Measurements from ENCODE around the gene ZNF219. TPM values are rescaled to one million over a fixed set of nuclear protein-coding genes. Genes with fewer than 3 reads are reported as not detected.

ZNF219 gene
- 1.5 and 5.1 TPM in 2 replicates for total RNA-seq

DNA sequence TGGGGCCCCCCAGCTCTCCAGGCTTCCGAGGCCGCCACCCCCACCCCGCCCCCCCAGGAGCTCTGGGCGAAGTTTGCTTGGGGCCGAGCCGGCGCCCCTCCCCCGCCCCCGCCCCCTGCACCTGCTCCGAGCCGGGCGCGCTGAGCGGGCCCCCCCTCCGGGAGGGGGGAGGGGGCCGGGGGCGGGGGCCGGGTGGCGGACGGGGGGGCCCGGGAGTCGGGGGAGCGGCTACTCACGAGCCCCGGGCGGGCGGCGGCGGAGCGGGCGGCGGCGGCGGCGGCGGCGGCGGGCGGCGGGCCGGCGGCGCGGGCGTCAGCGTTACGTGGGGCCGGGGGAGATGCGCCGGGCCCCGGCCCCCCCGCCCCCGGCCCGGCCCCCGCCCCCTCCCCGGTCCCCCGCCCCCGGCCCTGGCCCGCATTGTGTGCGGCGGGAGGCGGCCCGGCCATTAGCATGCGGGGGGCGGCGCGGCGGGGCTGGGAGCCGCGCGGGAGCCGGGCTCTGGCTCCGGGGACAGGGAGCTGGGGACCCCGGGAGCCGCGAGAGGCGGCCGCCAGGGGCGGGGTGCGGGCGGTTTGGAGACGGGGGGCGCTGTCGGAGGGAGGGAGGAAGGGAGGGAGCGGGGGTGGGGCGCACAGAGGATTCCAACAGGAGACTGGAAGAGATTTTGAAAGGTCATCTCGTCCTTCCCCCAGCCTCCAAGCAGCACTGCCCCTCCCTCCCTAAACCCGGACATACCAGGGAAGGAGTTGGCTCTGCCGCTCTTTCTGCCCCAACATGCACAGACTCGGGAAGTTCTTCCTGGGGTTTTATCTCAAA is at the start of gene ZNF219:
Gene ZNF219 (minus strand): TSS at position 580 of the 816 bp plus-strand sequence. CDS start 5,064 bp downstream, outside the sequence.

GRCh38 chr14:21100931-21101330 is 2.5 kb upstream of the ZNF219 start, which contains the start of gene TMEM253:
TSS of gene TMEM253 (plus strand) at chr14:21101066. CDS start at chr14:21101344, 278 bp downstream.

GRCh38 chr14:21070083-21070609 is 28.3 kb downstream of the ZNF219 start, which contains the start of gene ARHGEF40:
TSS of gene ARHGEF40 (plus strand) at chr14:21070304. CDS start at chr14:21070397, 93 bp downstream.

DNA sequence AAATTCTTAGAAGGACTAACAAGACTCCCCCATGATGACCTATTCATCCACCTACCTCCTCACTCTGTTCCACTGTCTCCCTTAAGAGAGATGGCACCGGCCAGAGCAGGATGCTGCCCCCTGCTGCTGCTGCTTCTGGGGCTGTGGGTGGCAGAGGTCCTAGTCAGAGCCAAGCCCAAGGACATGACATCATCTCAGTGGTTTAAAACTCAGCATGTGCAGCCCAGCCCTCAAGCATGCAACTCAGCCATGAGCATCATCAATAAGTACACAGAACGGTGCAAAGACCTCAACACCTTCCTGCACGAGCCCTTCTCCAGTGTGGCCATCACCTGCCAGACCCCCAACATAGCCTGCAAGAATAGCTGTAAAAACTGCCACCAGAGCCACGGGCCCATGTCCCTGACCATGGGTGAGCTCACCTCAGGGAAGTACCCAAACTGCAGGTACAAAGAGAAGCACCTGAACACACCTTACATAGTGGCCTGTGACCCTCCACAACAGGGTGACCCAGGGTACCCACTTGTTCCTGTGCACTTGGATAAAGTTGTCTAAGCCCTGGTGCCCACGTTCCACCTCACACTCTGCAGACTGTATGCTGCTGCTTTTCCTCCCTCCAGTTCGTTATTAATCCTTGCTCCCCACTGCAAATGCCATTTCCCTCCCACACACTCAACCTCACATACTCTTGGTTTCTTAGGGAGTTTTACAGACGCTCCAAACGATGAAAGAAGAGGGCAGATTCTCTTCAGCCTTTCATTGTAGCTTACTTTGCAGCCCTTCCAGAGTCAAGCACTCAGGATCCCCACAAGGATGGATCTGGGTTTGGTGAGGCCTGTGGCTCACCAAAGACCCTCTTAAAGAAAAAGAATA is 40.4 kb downstream of the ZNF219 start, which contains the start of gene RNASE8:
Gene RNASE8 (plus strand): TSS at position 20 of the 873 bp plus-strand sequence. CDS start 71 bp downstream, at position 91.

GRCh38 chr14:21041676-21042433 is 56.6 kb downstream of the ZNF219 start, which contains the start of gene RNASE7:
TSS of gene RNASE7 (plus strand) at chr14:21042362. CDS start at chr14:21042993, 631 bp downstream.

Other genes with a start within 250 kb of the ZNF219 start
- gene RNASE3, start 207.3 kb downstream of the ZNF219 start, total RNA-seq: not detected in 2 replicates
- gene RNASE2, start 143.2 kb downstream of the ZNF219 start, total RNA-seq: not detected in 2 replicates
- gene METTL17, start 108.7 kb downstream of the ZNF219 start, total RNA-seq: 42.5 and 59.8 TPM in 2 replicates
- 0.17 TPM in 1 of 2 replicates, not detected in the other for gene SLC39A2, start 99.4 kb downstream of the ZNF219 start, total RNA-seq
- gene NDRG2, start 73.6 kb downstream of the ZNF219 start, total RNA-seq: 0.17 and 0.44 TPM in 2 replicates
- under 0.01 TPM in 1 of 2 replicates, not detected in the other for gene TPPP2, start 68.4 kb downstream of the ZNF219 start, total RNA-seq
- not detected in 2 replicates for gene RNASE13, start 63.8 kb downstream of the ZNF219 start, total RNA-seq
- 0.17 TPM in 1 of 2 replicates, not detected in the other for gene RNASE7, start 56.3 kb downstream of the ZNF219 start, total RNA-seq
- not detected in 2 replicates for gene RNASE8, start 40.8 kb downstream of the ZNF219 start, total RNA-seq
- 55.2 and 59.9 TPM in 2 replicates for gene ARHGEF40, start 28.4 kb downstream of the ZNF219 start, total RNA-seq
- gene TMEM253, start 2.4 kb upstream of the ZNF219 start, total RNA-seq: 0.33 TPM in 1 of 2 replicates, not detected in the other
- 0.15 TPM in 1 of 2 replicates, not detected in the other for gene OR5AU1, start 57.4 kb upstream of the ZNF219 start, total RNA-seq
- 629 and 814 TPM in 2 replicates for gene HNRNPC, start 170.8 kb upstream of the ZNF219 start, total RNA-seq
- not detected in 2 replicates for gene RPGRIP1, start 181.4 kb upstream of the ZNF219 start, total RNA-seq

Measured in smooth muscle cell of trachea (primary cell).